Tibial nerve (tissue), 4 donors: Measurements from ENCODE around the gene TEX38. TPM values are rescaled to one million over a fixed set of nuclear protein-coding genes. Genes with fewer than 3 reads are reported as not detected.

Source experiments
- DNase-seq, 2 donors: peaks; one replicate each; pipeline ENCODE4 v3.0.0-alpha.2; 2019; ENCODE audit warnings: low spot score in 2 of 2
- H3K27ac ChIP-seq, 4 donors: fragments of 200-600 bp; sonication (generic) in 3 of 4; one replicate each; pipeline ENCODE4 v1.5.1; 2017 to 2019; ENCODE audit warnings: mild to moderate bottlenecking in 1 of 4
- H3K27me3 ChIP-seq, 2 donors: fragments of 200-600 bp; sonication (generic) in 1 of 2; one replicate each; pipeline versions ENCODE4 v1.5.1 to v1.6.0; 2017 to 2019
- H3K36me3 ChIP-seq, 3 donors: fragments of 200-600 bp; sonication (generic); one replicate each; pipeline ENCODE4 v1.5.1; 2018 to 2019
- H3K4me1 ChIP-seq, 4 donors: fragments of 200-600 bp; sonication (generic) in 3 of 4; one replicate each; pipeline ENCODE4 v1.5.1; 2017 to 2019
- H3K4me3 ChIP-seq, 4 donors: fragments of 200-600 bp; sonication (generic) in 3 of 4; one replicate each; pipeline ENCODE4 v1.5.1; 2017 to 2019; ENCODE audit warnings: mild to moderate bottlenecking in 1 of 4, moderate library complexity in 1 of 4
- H3K9me3 ChIP-seq, 4 donors: fragments of 200-600 bp; sonication (generic) in 3 of 4; one replicate each; pipeline ENCODE4 v1.5.1; 2017 to 2019
- CTCF ChIP-seq, 5 experiments: fragments of 200-600 bp in 3 of 5; fragments of 450-650 bp in 2 of 5; sonication (generic) in 3 of 5; IDR thresholded peaks; one replicate each; pipeline ENCODE4 v1.5.1; 2016 to 2019; ENCODE audit warnings: antibody characterized with exemption in 5 of 5, mild to moderate bottlenecking in 3 of 5, moderate library complexity in 2 of 5
- EP300 ChIP-seq, 2 donors: sonication (generic); formaldehyde crosslinking; IDR thresholded peaks; one replicate each; pipeline ENCODE4 v1.6.1; 2017; ENCODE audit warnings: antibody characterized with exemption in 2 of 2, mild to moderate bottlenecking in 1 of 2
- POLR2A ChIP-seq, 2 donors: fragments of 450-650 bp; IDR thresholded peaks; one replicate each; pipeline ENCODE4 v1.6.1; 2017; ENCODE audit warnings: antibody characterized with exemption in 2 of 2, mild to moderate bottlenecking in 2 of 2, moderate library complexity in 2 of 2
- WGBS, 2 donors: methylation state at CpG; one replicate each; pipeline ENCODE4 v1.1.5; 2018; 5-methylcytosine and 5-hydroxymethylcytosine counted together
- total RNA-seq, 4 donors: library from RNA; depleted of rRNA; stranded (reverse); fragments of >200 nt; gene quantifications; one replicate each; pipeline ENCODE4 v1.1.0, GENCODE V29; 2016

Gene TEX38
- total RNA-seq, 4 donors from 2014 or later: not detected

- H3K27ac ChIP-seq: no peak overlapping the region
- 59 to 60% methylated on average over 2 of the region's 2 CpGs for WGBS, 2 donors
- peaks cover 0 to 34% (median 0%) of the 10 kb centered on the region in 3 donors for H3K36me3 ChIP-seq
- H3K4me1 ChIP-seq: peaks cover 0 to 32% (median 15%) of the 10 kb centered on the region in 4 donors
- H3K9me3 ChIP-seq: no peaks in the 10 kb centered on the region
- H3K27me3 ChIP-seq: no peaks in the 10 kb centered on the region
- TF ChIP-seq POLR2A (IDR thresholded peaks at IDR 0.05) (no peak), EP300 (IDR thresholded peaks at IDR 0.05) (no peak), CTCF (IDR thresholded peaks at IDR 0.05) (no peak)
- no peak for DNase-seq
- H3K4me3 ChIP-seq: no peak overlapping the region
Measured at GRCh38 chr1:46665983-46666382, 5.7 kb upstream of the TEX38 start.

- H3K36me3 ChIP-seq: peaks cover 0 to 25% (median 0%) of the 10 kb centered on the region in 3 donors
- peak within 1 kb of the TSS; percentile 73 to 90 (median 80) for H3K27ac ChIP-seq
- no peaks in the 10 kb centered on the region for H3K9me3 ChIP-seq
- H3K4me3 ChIP-seq: peak within 1 kb of the TSS; percentile 80 to 100 (median 94)
- H3K27me3 ChIP-seq: no peaks in the 10 kb centered on the region
- TF ChIP-seq CTCF (IDR thresholded peaks at IDR 0.05) (peak in 1 of 5 experiments; percentile 47), POLR2A (IDR thresholded peaks at IDR 0.05) (peak in 1 of 2 donors; percentile 43), EP300 (IDR thresholded peaks at IDR 0.05) (no peak)
- DNase-seq: peak; percentile 30 to 37
- H3K4me1 ChIP-seq: peaks cover 0 to 32% (median 15%) of the 10 kb centered on the region in 4 donors
- WGBS, 2 donors: 1 to 2% methylated on average over 28 to 45 of the region's 96 CpGs
Measured at GRCh38 chr1:46667782-46668760, 3.6 kb upstream of the TEX38 start, which contains the start of gene ATPAF1. TSS of gene ATPAF1 (minus strand) at chr1:46668364. CDS start at chr1:46668322, 42 bp downstream.

GRCh38 chr1:46670134-46670533 is 1.5 kb upstream of the TEX38 start:
- no peak for DNase-seq
- H3K27ac ChIP-seq: no peak overlapping the region
- no peaks in the 10 kb centered on the region for H3K27me3 ChIP-seq
- no peaks in the 10 kb centered on the region for H3K9me3 ChIP-seq
- 90 to 91% methylated on average over 1 of the region's 1 CpG for WGBS, 2 donors
- TF ChIP-seq CTCF (IDR thresholded peaks at IDR 0.05) (no peak), EP300 (IDR thresholded peaks at IDR 0.05) (no peak), POLR2A (IDR thresholded peaks at IDR 0.05) (no peak)
- peaks cover 0 to 19% (median 0%) of the 10 kb centered on the region in 3 donors for H3K36me3 ChIP-seq
- H3K4me3 ChIP-seq: no peak overlapping the region
- H3K4me1 ChIP-seq: peaks cover 0 to 29% (median 15%) of the 10 kb centered on the region in 4 donors

GRCh38 chr1:46672696-46673095 is 1.0 kb downstream of the TEX38 start:
- WGBS, 2 donors: 59 to 67% methylated on average over 8 of the region's 8 CpGs
- Histone ChIP-seq H3K4me1 (peaks cover 0 to 6% (median under 1%) of the 10 kb centered on the region in 4 donors), H3K27me3 (no peaks in the 10 kb centered on the region), H3K36me3 (peaks cover 0 to 41% (median 0%) of the 10 kb centered on the region in 3 donors), H3K27ac (no peak overlapping the region), H3K4me3 (no peak overlapping the region), H3K9me3 (no peaks in the 10 kb centered on the region)
- DNase-seq: no peak
- no peak for TF ChIP-seq CTCF (IDR thresholded peaks at IDR 0.05)
- no peak for TF ChIP-seq POLR2A (IDR thresholded peaks at IDR 0.05)
- no peak for TF ChIP-seq EP300 (IDR thresholded peaks at IDR 0.05)

GRCh38 chr1:46673749-46674182 is 2.1 kb downstream of the TEX38 start:
- H3K36me3 ChIP-seq: peaks cover 0 to 50% (median 0%) of the 10 kb centered on the region in 3 donors
- 46 to 50% methylated on average over 4 of the region's 4 CpGs for whole genome bisulfite sequencing, 2 donors
- peaks cover 0 to 4% (median 0%) of the 10 kb centered on the region in 4 donors for H3K4me1 ChIP-seq
- no peak for DNase-seq
- H3K27ac ChIP-seq: no peak overlapping the region
- no peak overlapping the region for H3K4me3 ChIP-seq
- TF ChIP-seq POLR2A (IDR thresholded peaks at IDR 0.05) (no peak), EP300 (IDR thresholded peaks at IDR 0.05) (no peak), CTCF (IDR thresholded peaks at IDR 0.05) (no peak)
- H3K9me3 ChIP-seq: no peaks in the 10 kb centered on the region
- H3K27me3 ChIP-seq: no peaks in the 10 kb centered on the region
